Keratinocyte (primary cell): ENCODE data around the gene ERICH6B. TPM values are rescaled to one million over a fixed set of nuclear protein-coding genes. Genes with fewer than 3 reads are reported as not detected.
"Not testable (repeated sequence)": the region's sequence is repeated elsewhere in the genome, so short reads cannot be mapped to it uniquely, and the experiment has no call there.

Experiments
- DNase-seq: peaks from one replicate; pipeline ENCODE4 v3.0.0-alpha.2; 2011; ENCODE audit warnings: low read depth, missing footprints, low spot score
- FAIRE-seq: peaks from 2 replicates; lab custom pipeline; 2011; peaks lifted over from hg19 to GRCh38; lab: Jason Lieb, UNC
- H2AFZ ChIP-seq: 2 replicates; pipeline ENCODE4 v1.6.0; 2012; ENCODE audit warnings: low read length, control low read depth, inconsistent platforms; ENCODE audit not compliant: control insufficient read depth
- H3K27ac ChIP-seq: 2 replicates; pipeline ENCODE4 v1.5.1; 2011; ENCODE audit warnings: low read length; ENCODE audit not compliant: control insufficient read depth, insufficient read depth
- H3K27me3 ChIP-seq: 3 replicates; pipeline ENCODE4 v1.6.0; 2011; ENCODE audit warnings: low read length; ENCODE audit not compliant: control insufficient read depth, insufficient read depth; ENCODE audit errors: extremely low read depth
- H3K36me3 ChIP-seq, 2 experiments: 2 replicates in 1 of 2; 3 replicates in 1 of 2; pipeline ENCODE4 v1.5.1; 2011; ENCODE audit warnings: low read length in 2 of 2, mild to moderate bottlenecking in 1 of 2; ENCODE audit not compliant: control insufficient read depth in 2 of 2, insufficient read depth in 2 of 2; ENCODE audit errors: extremely low read depth in 1 of 2
- H3K4me1 ChIP-seq: 3 replicates; pipeline ENCODE4 v1.5.1; 2011; ENCODE audit warnings: low read length; ENCODE audit not compliant: control insufficient read depth, insufficient read depth; ENCODE audit errors: extremely low read depth
- H3K4me2 ChIP-seq: 3 replicates; pipeline ENCODE4 v1.6.0; 2011; ENCODE audit warnings: low read depth, low read length; ENCODE audit not compliant: control insufficient read depth, insufficient read depth; ENCODE audit errors: extremely low read depth
- H3K4me3 ChIP-seq, 3 experiments: fragments of 200-600 bp in 1 of 3; sonication (generic) in 1 of 3; 2 replicates in 2 of 3; 3 replicates in 1 of 3; pipeline ENCODE4 v1.5.1; 2011 to 2016; ENCODE audit warnings: low read length in 3 of 3, mild to moderate bottlenecking in 3 of 3, control low read depth in 2 of 3, inconsistent platforms in 1 of 3, low read depth in 1 of 3, mixed read lengths in 1 of 3, mixed run types in 1 of 3, moderate library complexity in 1 of 3; ENCODE audit not compliant: control insufficient read depth in 2 of 3, insufficient read depth in 2 of 3; ENCODE audit errors: extremely low read depth in 1 of 3
- H3K79me2 ChIP-seq: 2 replicates; pipeline ENCODE4 v1.6.0; 2012; ENCODE audit warnings: low read length; ENCODE audit not compliant: control insufficient read depth, insufficient read depth
- H3K9ac ChIP-seq: 3 replicates; pipeline ENCODE4 v1.6.0; 2011; ENCODE audit warnings: low read length; ENCODE audit not compliant: control insufficient read depth, insufficient read depth; ENCODE audit errors: extremely low read depth
- H3K9me1 ChIP-seq: 3 replicates; pipeline ENCODE4 v1.6.0; 2011; ENCODE audit warnings: low read length; ENCODE audit not compliant: control insufficient read depth, insufficient read depth; ENCODE audit errors: extremely low read depth
- H3K9me3 ChIP-seq: 2 replicates; pipeline ENCODE4 v1.5.1; 2012; ENCODE audit warnings: low read depth, low read length; ENCODE audit not compliant: control insufficient read depth
- H4K20me1 ChIP-seq: 3 replicates; pipeline ENCODE4 v1.6.0; 2011; ENCODE audit warnings: low read length; ENCODE audit not compliant: control insufficient read depth, insufficient read depth; ENCODE audit errors: extremely low read depth
- CTCF ChIP-seq, 3 experiments: IDR thresholded peaks in 1 of 3; conservative IDR thresholded peaks in 1 of 3; optimal IDR thresholded peaks in 1 of 3; 2 replicates in 2 of 3; 3 replicates in 1 of 3; pipeline versions ENCODE3 to v1.5.1; 2011; ENCODE audit warnings: low read length in 3 of 3, mild to moderate bottlenecking in 3 of 3, moderate library complexity in 2 of 3, control low read depth in 1 of 3, inconsistent platforms in 1 of 3; ENCODE audit not compliant: insufficient read depth in 2 of 3; ENCODE audit errors: extremely low read depth in 1 of 3
- EZH2 ChIP-seq: IDR thresholded peaks from one replicate; pipeline ENCODE4 v1.6.1; 2012; ENCODE audit warnings: inconsistent platforms, mild to moderate bottlenecking, low read length, moderate library complexity
- dilution Hi-C: fragments of 300-500 bp; cut with MboI; formaldehyde crosslinking; loops from one replicate; pipeline ENCODE4 v1.7.0; 2020; ENCODE audit warnings: low sequenced_read_pairs; ENCODE audit not compliant: extremely low pct_ligation_motif_present
- polyA plus RNA-seq, 5 experiments: library from polyadenylated mRNA; depleted of rRNA in 3 of 5; stranded (reverse) in 3 of 5; stranded (forward) in 1 of 5; unstranded in 1 of 5; fragments of >200 nt; gene quantifications; 1 replicate in 1 of 5; 2 replicates in 3 of 5; 3 replicates in 1 of 5; pipeline versions ENCODE4 v1.2.1 to v1.2.3, GENCODE V29; 2011 to 2012; ENCODE audit warnings: missing spikeins in 2 of 5, low read depth in 1 of 5, low replicate concordance in 1 of 5

The ERICH6B gene
- polyA plus RNA-seq, 1 donor (not counting 4 experiments of a cell fraction or from before 2014, with no cell fraction given) = not detected

- dilution Hi-C loops = no loop called here
- Histone ChIP-seq H3K27me3 (no peaks in the 10 kb centered on the region), H3K9me3 (no peaks in the 10 kb centered on the region), H3K4me3 (no peak overlapping the region), H3K79me2 (no peaks in the 10 kb centered on the region), H3K9ac (no peak overlapping the region), H4K20me1 (no peaks in the 10 kb centered on the region), H3K36me3 (no peaks in the 10 kb centered on the region), H3K4me1 (peaks cover 4% of the 10 kb centered on the region), H2AFZ (no peak overlapping the region), H3K4me2 (no peak overlapping the region), H3K9me1 (no peaks in the 10 kb centered on the region), H3K27ac (no peak overlapping the region)
- peak; percentile 4 for DNase-seq
- FAIRE-seq = no peak
- TF ChIP-seq CTCF (optimal IDR thresholded peaks at IDR 0.05 in 1 of 3, IDR thresholded peaks at IDR 0.05 in 1 of 3, conservative IDR thresholded peaks at IDR 0.05 in 1 of 3; ENCODE audit: extremely low read depth in 1 of 3, insufficient read depth in 2 of 3, low read length in 3 of 3) (no peak), EZH2 (no peak)
Observed at GRCh38 chr13:45658586-45659235, 43.2 kb upstream of the ERICH6B start.

- H2AFZ ChIP-seq = no peak overlapping the region
Observed at GRCh38 chr13:45654633-45655349, 39.3 kb upstream of the ERICH6B start.

GRCh38 chr13:45645263-45645662 is 29.7 kb upstream of the ERICH6B start:
- H3K4me3 ChIP-seq, H3K27me3 ChIP-seq, H3K36me3 ChIP-seq, H3K9ac ChIP-seq, H4K20me1 ChIP-seq, H3K79me2 ChIP-seq, H3K4me2 ChIP-seq, H3K9me1 ChIP-seq, FAIRE-seq, H3K27ac ChIP-seq, H3K4me1 ChIP-seq, H2AFZ ChIP-seq, dilution Hi-C loops, H3K9me3 ChIP-seq, DNase-seq: not testable (repeated sequence)

More at GRCh38 chr13:45654633-45655349, 39.3 kb upstream of the ERICH6B start:
- H4K20me1 ChIP-seq = no peaks in the 10 kb centered on the region
- TF ChIP-seq EZH2 (no peak), CTCF (optimal IDR thresholded peaks at IDR 0.05 in 1 of 3, IDR thresholded peaks at IDR 0.05 in 1 of 3, conservative IDR thresholded peaks at IDR 0.05 in 1 of 3; ENCODE audit: extremely low read depth in 1 of 3, insufficient read depth in 2 of 3, low read length in 3 of 3) (no peak)
- no peaks in the 10 kb centered on the region for H3K9me3 ChIP-seq
- dilution Hi-C loops = no loop called here
- no peaks in the 10 kb centered on the region for H3K9me1 ChIP-seq
- no peak overlapping the region for H3K4me2 ChIP-seq
- H3K4me1 ChIP-seq = peaks cover 4% of the 10 kb centered on the region
- DNase-seq = no peak
- FAIRE-seq = no peak
- H3K4me3 ChIP-seq = no peak overlapping the region
- no peaks in the 10 kb centered on the region for H3K27me3 ChIP-seq
- no peaks in the 10 kb centered on the region for H3K79me2 ChIP-seq
- H3K9ac ChIP-seq = no peak overlapping the region
- H3K36me3 ChIP-seq = no peaks in the 10 kb centered on the region
- H3K27ac ChIP-seq = no peak overlapping the region
